Choroid plexus epithelial cell (primary cell): ENCODE results near the gene OLA1.

Experiments
- DNase-seq: peaks from one replicate; pipeline ENCODE4 v3.0.0-alpha.2; 2010; ENCODE audit warnings: low read depth
- H3K4me3 ChIP-seq: 2 replicates; pipeline ENCODE4 v1.5.1; 2011; ENCODE audit warnings: low read depth, mild to moderate bottlenecking, control low read depth, low read length, moderate library complexity
- TF ChIP-seq, protein P1 (sequence below): conservative IDR thresholded peaks from 2 replicates; pipeline ENCODE4 v1.5.1; 2011; ENCODE audit warnings: low read depth, mild to moderate bottlenecking, control low read depth, inconsistent platforms, low read length, moderate library complexity

OLA1 gene

DNA sequence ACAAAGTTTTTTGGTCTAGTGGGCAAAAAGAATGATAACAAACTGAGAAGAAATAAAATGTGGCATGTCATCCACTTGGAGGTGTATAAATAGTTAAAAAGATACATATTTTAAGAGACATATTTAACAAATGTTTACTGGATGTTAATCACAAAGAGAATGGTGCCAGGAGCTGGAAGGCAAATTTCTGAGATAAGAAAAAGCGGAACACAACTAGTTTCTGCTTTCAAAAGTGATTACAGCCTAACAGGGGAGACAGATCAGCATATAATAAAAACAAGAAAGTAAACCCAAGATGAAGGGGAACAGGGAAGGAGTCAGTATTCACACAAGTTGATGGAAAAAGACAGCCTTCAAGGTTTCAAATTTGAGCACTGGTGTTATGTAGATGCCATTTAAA, 91.3 kb downstream of the OLA1 start:
- TF ChIP-seq, protein P1, sequence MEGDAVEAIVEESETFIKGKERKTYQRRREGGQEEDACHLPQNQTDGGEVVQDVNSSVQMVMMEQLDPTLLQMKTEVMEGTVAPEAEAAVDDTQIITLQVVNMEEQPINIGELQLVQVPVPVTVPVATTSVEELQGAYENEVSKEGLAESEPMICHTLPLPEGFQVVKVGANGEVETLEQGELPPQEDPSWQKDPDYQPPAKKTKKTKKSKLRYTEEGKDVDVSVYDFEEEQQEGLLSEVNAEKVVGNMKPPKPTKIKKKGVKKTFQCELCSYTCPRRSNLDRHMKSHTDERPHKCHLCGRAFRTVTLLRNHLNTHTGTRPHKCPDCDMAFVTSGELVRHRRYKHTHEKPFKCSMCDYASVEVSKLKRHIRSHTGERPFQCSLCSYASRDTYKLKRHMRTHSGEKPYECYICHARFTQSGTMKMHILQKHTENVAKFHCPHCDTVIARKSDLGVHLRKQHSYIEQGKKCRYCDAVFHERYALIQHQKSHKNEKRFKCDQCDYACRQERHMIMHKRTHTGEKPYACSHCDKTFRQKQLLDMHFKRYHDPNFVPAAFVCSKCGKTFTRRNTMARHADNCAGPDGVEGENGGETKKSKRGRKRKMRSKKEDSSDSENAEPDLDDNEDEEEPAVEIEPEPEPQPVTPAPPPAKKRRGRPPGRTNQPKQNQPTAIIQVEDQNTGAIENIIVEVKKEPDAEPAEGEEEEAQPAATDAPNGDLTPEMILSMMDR = no peak
- H3K4me3 ChIP-seq = no peak overlapping the region
- DNase-seq = no peak

DNA sequence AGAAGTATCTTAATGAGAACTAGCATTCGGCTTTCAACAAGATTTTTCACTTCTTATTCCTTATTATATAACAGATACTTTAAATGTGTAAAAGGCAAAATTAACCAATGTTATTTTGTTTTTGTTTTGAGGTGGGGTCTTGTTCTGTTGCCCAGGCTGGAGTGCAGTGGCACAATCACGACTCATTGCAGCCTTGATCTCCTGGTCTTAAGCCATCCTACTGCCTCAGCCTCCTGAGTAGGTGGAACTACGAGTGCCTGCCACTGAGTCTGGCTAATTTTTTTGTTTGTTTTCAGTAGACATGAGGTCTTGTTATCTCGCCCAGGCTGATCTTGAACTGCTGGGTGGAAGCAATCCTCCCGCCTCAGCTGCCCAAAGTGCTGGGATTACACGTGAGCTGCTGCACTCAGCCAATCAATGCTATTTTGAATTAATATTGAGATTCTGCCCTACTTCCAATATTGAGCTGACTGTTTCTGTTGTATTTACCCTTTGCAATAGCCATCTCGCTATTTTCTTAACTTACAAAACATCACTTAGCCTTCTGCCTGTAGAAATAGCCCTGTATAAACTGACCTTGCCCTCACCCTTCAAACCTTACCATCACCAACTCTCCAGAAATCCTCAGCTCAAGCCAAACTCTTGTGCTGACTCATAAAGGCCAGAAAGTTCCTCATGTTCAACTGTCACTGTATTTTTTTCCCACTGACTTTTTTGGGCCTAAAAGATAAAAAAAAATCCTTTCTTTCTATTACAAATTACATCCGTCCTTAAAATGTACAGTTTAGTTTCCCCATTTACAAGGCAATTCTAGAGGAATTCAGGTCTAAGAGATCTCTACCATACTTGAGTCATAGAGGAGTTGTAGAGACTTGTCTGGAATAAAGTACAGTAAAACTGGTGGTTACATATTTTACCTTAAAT, 94.3 kb downstream of the OLA1 start:
- TF ChIP-seq, protein P1 = no peak
- H3K4me3 ChIP-seq = no peak overlapping the region
- DNase-seq = peak; percentile 92

DNA sequence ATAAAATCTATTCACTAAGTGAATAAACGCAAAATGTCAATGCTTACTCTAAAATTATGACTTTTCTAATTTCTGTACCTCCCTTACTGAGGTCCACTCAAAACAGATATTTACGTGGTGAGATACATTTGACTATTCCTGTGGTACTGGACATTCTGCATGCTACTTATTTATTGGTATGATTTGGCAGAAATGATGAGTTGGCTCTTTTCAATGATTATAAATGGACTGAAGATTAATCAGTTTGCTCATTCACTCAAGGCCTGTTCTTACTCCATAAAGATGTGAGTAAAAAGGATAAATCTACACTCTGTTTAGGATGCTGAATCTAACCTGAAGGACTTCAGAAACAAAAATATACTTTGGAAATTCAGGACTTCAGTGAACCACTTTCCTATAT, 98.8 kb downstream of the OLA1 start:
- no peak for DNase-seq
- H3K4me3 ChIP-seq = no peak overlapping the region
- TF ChIP-seq, protein P1 = no peak

DNA sequence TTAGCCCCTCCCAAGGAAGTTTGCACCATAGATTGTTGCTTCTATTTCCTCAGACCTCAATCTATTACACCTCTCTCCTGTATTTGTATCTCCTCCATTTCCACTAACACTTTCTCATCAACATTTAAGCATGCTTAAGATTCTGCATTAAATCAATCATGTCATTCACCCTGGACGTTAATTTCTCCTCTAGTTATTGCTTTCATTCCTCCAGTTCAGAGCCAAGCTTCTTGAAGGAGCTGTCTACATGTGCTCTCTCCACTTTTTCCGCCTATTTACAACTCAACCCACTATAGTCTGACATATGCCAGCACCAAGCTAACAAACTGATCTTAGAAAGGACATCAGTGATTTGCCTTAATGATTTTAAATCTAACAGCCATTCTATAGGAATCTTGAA, 99.5 kb downstream of the OLA1 start:
- no peak overlapping the region for H3K4me3 ChIP-seq
- no peak for DNase-seq
- TF ChIP-seq, protein P1 = no peak

DNA sequence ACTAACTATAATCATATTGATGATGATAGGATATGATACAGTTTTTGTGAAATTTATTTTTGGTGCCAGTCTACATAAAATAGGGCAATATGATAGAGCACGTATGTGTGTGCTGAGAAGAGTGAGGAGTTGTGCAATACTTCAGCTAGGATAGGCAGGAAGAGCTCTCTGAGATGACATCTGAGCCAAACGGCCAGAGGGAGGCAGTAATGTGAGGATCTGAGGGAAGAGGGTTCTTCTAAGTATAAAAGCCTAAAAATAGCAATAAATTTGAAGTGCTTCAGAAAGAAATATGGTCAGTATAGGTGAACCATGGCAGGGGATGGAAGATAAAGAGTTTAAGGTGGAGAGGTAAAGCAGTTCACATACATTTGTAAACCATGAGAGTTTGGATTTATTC, 102.5 kb downstream of the OLA1 start:
- TF ChIP-seq, protein P1 = peak; percentile 44
- H3K4me3 ChIP-seq = no peak overlapping the region
- DNase-seq = peak; percentile 53

DNA sequence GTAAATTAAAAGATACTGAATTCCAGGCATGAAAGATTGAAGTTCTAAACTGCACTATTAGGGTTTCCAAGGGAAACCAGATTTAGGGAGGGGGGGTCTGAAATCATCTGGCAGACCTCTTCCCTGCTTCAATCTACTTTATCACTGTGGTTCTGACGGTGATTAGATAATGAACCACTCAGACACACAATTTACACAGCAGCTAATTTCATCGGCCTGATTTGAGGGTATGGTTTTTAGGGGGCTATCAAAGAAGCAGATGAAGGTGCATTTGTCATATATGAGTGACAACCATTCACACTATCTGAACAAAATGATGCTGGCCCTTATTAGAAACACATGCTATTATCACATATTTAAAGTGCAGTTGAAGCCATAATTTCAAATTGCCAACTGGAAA, 106.0 kb downstream of the OLA1 start:
- TF ChIP-seq, protein P1 = no peak
- DNase-seq = no peak
- no peak overlapping the region for H3K4me3 ChIP-seq

DNA sequence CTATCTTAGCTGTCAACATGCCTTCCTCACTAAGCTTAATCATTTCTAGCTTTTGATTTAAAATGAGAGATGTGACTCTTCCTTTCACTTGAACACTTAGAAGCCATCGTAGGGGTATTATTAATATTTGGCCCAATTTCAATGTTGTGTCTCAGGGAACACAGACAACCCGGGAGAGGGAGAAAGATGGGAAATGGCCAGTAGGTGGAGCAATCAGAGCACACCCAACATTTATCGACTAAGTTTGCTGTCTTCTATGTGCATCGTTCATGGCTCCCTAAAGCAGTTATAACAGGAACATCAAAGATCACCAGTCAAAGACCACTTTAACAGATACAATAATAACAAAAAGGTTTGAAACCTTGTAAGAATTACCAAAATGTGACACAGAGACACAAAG, 110.2 kb downstream of the OLA1 start:
- TF ChIP-seq, protein P1 = peak; percentile 54
- DNase-seq = peak; percentile 43
- H3K4me3 ChIP-seq = no peak overlapping the region
